HEK293 (cell line): ENCODE measurements around the gene IRX5.

Experiments
- BCL11A ChIP-seq: fragments of 450-650 bp; formaldehyde crosslinking; IDR thresholded peaks from 2 replicates; pipeline ENCODE4 v1.5.1; 2016; ENCODE audit warnings: low read depth, missing biosample characterization, missing genetic modification characterization
- FEZF1 ChIP-seq: fragments of 450-650 bp; formaldehyde crosslinking; IDR thresholded peaks from 2 replicates; pipeline ENCODE4 v1.5.1; 2016; ENCODE audit warnings: missing biosample characterization, missing genetic modification characterization
- GFI1B ChIP-seq: fragments of 450-650 bp; formaldehyde crosslinking; IDR thresholded peaks from 2 replicates; pipeline ENCODE4 v1.5.1; 2016; ENCODE audit warnings: missing biosample characterization, missing genetic modification characterization
- GLIS2 ChIP-seq: fragments of 450-650 bp; formaldehyde crosslinking; IDR thresholded peaks from 2 replicates; pipeline ENCODE4 v1.5.1; 2016; ENCODE audit warnings: missing biosample characterization, missing genetic modification characterization
- IKZF3 ChIP-seq: fragments of 450-650 bp; IDR thresholded peaks from 2 replicates; pipeline ENCODE4 v1.5.0; 2018; ENCODE audit warnings: missing biosample characterization, mild to moderate bottlenecking, missing genetic modification characterization, moderate library complexity
- KLF16 ChIP-seq: fragments of 450-650 bp; formaldehyde crosslinking; IDR thresholded peaks from 2 replicates; pipeline ENCODE4 v1.5.1; 2017; ENCODE audit warnings: missing biosample characterization, missing genetic modification characterization
- PRDM1 ChIP-seq: fragments of 450-650 bp; formaldehyde crosslinking; IDR thresholded peaks from 2 replicates; pipeline ENCODE4; 2016; ENCODE audit warnings: missing biosample characterization, missing genetic modification characterization
- SCRT1 ChIP-seq: fragments of 450-650 bp; formaldehyde crosslinking; IDR thresholded peaks from 2 replicates; pipeline ENCODE4 v1.5.1; 2016; ENCODE audit warnings: missing biosample characterization, missing genetic modification characterization, borderline replicate concordance
- SCRT2 ChIP-seq: fragments of 450-650 bp; formaldehyde crosslinking; IDR thresholded peaks from 2 replicates; pipeline ENCODE4 v1.5.1; 2016; ENCODE audit warnings: missing biosample characterization, missing genetic modification characterization
- TCF7L2 ChIP-seq: IDR thresholded peaks from 2 replicates; pipeline ENCODE4 v1.6.1; 2011; ENCODE audit warnings: low read depth, mild to moderate bottlenecking, inconsistent platforms, low read length, moderate library complexity, borderline replicate concordance
- WT1 ChIP-seq: fragments of 450-650 bp; formaldehyde crosslinking; IDR thresholded peaks from 2 replicates; pipeline ENCODE4 v1.5.1; 2016; ENCODE audit warnings: missing biosample characterization, missing genetic modification characterization
- ZBTB1 ChIP-seq: fragments of 450-650 bp; formaldehyde crosslinking; IDR thresholded peaks from 2 replicates; pipeline ENCODE4 v1.5.1; 2016; ENCODE audit warnings: missing biosample characterization, missing genetic modification characterization
- ZEB2 ChIP-seq: fragments of 450-650 bp; formaldehyde crosslinking; IDR thresholded peaks from 2 replicates; pipeline ENCODE4 v1.5.1; 2016; ENCODE audit warnings: missing biosample characterization, missing genetic modification characterization
- ZNF121 ChIP-seq: fragments of 450-650 bp; formaldehyde crosslinking; IDR thresholded peaks from 2 replicates; pipeline ENCODE4 v1.5.1; 2016; ENCODE audit warnings: missing biosample characterization, missing genetic modification characterization
- ZNF140 ChIP-seq: fragments of 450-650 bp; formaldehyde crosslinking; IDR thresholded peaks from 2 replicates; pipeline ENCODE4 v1.5.1; 2016; ENCODE audit warnings: missing biosample characterization, missing genetic modification characterization
- ZNF155 ChIP-seq: fragments of 450-650 bp; formaldehyde crosslinking; IDR thresholded peaks from 2 replicates; pipeline ENCODE4 v1.5.1; 2016; ENCODE audit warnings: missing biosample characterization, missing genetic modification characterization
- ZNF202 ChIP-seq: fragments of 450-650 bp; formaldehyde crosslinking; IDR thresholded peaks from 2 replicates; pipeline ENCODE4 v1.5.1; 2016; ENCODE audit warnings: missing biosample characterization, missing genetic modification characterization, borderline replicate concordance
- ZNF324 ChIP-seq: fragments of 450-650 bp; formaldehyde crosslinking; IDR thresholded peaks from 2 replicates; pipeline ENCODE4 v1.5.1; 2016; ENCODE audit warnings: missing biosample characterization, missing genetic modification characterization
- ZNF596 ChIP-seq: fragments of 450-650 bp; IDR thresholded peaks from 2 replicates; pipeline ENCODE4 v1.5.0; 2018; ENCODE audit warnings: missing biosample characterization, mild to moderate bottlenecking, missing genetic modification characterization, moderate library complexity
- ZNF610 ChIP-seq: fragments of 450-650 bp; formaldehyde crosslinking; IDR thresholded peaks from 2 replicates; pipeline ENCODE4 v1.5.1; 2016; ENCODE audit warnings: missing biosample characterization, missing genetic modification characterization, borderline replicate concordance
- ZNF629 ChIP-seq: fragments of 450-650 bp; formaldehyde crosslinking; IDR thresholded peaks from 2 replicates; pipeline ENCODE4 v1.5.1; 2017; ENCODE audit warnings: missing biosample characterization, missing genetic modification characterization
- ZNF837 ChIP-seq: fragments of 450-650 bp; formaldehyde crosslinking; IDR thresholded peaks from 2 replicates; pipeline ENCODE4 v1.5.1; 2016; ENCODE audit warnings: missing biosample characterization, missing genetic modification characterization
- ZSCAN23 ChIP-seq: fragments of 450-650 bp; formaldehyde crosslinking; IDR thresholded peaks from 2 replicates; pipeline ENCODE4 v1.5.1; 2016; ENCODE audit warnings: missing biosample characterization, missing genetic modification characterization
- ZXDB ChIP-seq: fragments of 450-650 bp; formaldehyde crosslinking; IDR thresholded peaks from 2 replicates; pipeline ENCODE4 v1.5.1; 2016; ENCODE audit warnings: missing biosample characterization, missing genetic modification characterization
- TF ChIP-seq, protein P1 (sequence below): fragments of 450-650 bp; IDR thresholded peaks from 2 replicates; pipeline ENCODE4 v1.5.1; 2018; ENCODE audit warnings: missing biosample characterization, mild to moderate bottlenecking, missing genetic modification characterization
- TF ChIP-seq, protein P2 (sequence below): fragments of 450-650 bp; formaldehyde crosslinking; IDR thresholded peaks from 2 replicates; pipeline ENCODE4 v1.5.1; 2016; ENCODE audit warnings: missing biosample characterization, missing genetic modification characterization
- TF ChIP-seq, protein P3 (sequence below): IDR thresholded peaks from 2 replicates; pipeline ENCODE4 v1.6.1; 2011; ENCODE audit warnings: mild to moderate bottlenecking, low read depth, low read length, borderline replicate concordance
- TF ChIP-seq, protein P4 (sequence below): fragments of 450-650 bp; formaldehyde crosslinking; IDR thresholded peaks from 2 replicates; pipeline ENCODE4 v1.5.1; 2017; ENCODE audit warnings: missing biosample characterization, missing genetic modification characterization
- TF ChIP-seq, protein P5 (sequence below): fragments of 450-650 bp; formaldehyde crosslinking; IDR thresholded peaks from 2 replicates; pipeline ENCODE4 v1.5.1; 2016; ENCODE audit warnings: missing biosample characterization, missing genetic modification characterization
- TF ChIP-seq, protein P6 (sequence below): fragments of 450-650 bp; formaldehyde crosslinking; IDR thresholded peaks from 2 replicates; pipeline ENCODE4 v1.5.1; 2016; ENCODE audit warnings: missing biosample characterization, missing genetic modification characterization, borderline replicate concordance

The IRX5 gene

DNA sequence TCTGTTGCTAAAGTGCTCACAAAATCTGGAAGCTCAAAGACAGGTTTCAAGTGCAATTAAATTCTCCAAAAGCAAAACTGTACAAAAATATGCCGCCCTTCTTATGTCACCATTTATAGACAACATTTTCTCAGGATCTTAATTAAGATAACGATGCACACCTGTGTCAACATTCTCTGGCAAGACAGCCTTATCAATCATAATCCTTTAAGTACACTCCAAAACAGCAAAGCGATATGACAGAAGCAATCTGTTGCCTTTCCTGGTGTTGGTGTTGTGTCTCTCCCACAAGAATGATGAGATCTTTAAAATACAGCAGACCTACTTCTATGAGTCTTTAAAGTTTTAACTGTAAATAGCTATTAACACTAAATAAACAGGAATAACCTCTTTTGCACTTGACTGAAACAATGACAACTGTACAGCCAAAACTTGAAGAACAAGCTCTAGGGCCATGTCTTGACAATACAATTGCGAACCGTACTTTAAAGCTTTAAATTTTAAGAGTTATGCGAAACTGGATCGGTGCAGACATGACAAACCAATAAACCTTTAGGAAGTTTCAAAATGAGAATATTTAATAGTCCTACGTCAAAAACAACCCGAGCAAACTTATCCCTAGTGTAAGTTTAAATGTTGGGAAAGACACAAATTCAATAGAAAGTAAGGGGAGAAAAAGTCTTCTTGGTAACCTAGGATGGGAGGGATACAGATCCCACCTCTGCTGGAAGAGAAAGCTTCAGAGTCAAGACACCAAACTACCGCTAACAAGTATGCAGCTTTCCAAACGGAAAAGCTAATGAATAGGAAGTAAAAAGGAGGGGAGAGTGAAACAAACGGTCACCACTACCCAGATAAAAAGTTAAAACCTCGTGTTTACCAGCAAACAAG lies 3.3 kb upstream of the IRX5 start (continued):
- no peak for TF ChIP-seq ZNF140
- TF ChIP-seq, protein P1, sequence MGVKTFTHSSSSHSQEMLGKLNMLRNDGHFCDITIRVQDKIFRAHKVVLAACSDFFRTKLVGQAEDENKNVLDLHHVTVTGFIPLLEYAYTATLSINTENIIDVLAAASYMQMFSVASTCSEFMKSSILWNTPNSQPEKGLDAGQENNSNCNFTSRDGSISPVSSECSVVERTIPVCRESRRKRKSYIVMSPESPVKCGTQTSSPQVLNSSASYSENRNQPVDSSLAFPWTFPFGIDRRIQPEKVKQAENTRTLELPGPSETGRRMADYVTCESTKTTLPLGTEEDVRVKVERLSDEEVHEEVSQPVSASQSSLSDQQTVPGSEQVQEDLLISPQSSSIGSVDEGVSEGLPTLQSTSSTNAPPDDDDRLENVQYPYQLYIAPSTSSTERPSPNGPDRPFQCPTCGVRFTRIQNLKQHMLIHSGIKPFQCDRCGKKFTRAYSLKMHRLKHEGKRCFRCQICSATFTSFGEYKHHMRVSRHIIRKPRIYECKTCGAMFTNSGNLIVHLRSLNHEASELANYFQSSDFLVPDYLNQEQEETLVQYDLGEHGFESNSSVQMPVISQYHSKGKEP = peak; percentile 72
- peak; percentile 84 for TF ChIP-seq FEZF1
- peak; percentile 69 for TF ChIP-seq ZEB2
- TF ChIP-seq, protein P2, sequence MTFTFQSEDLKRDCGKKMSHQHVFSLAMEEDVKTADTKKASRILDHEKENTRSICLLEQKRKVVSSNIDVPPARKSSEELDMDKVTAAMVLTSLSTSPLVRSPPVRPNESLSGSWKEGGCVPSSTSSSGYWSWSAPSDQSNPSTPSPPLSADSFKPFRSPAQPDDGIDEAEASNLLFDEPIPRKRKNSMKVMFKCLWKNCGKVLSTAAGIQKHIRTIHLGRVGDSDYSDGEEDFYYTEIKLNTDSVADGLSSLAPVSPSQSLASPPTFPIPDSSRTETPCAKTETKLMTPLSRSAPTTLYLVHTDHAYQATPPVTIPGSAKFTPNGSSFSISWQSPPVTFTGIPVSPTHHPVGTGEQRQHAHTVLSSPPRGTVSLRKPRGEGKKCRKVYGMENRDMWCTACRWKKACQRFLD (tag by site-specific recombination) = no peak
- TF ChIP-seq ZNF837 (tag by site-specific recombination) = no peak
- TF ChIP-seq ZNF155 (tag by site-specific recombination) = no peak
- peak; percentile 29; the same call in 1 of the 2 replicates for TF ChIP-seq ZNF596
- peak; percentile 91 for TF ChIP-seq SCRT2 (tag by site-specific recombination)
- TF ChIP-seq, protein P3, sequence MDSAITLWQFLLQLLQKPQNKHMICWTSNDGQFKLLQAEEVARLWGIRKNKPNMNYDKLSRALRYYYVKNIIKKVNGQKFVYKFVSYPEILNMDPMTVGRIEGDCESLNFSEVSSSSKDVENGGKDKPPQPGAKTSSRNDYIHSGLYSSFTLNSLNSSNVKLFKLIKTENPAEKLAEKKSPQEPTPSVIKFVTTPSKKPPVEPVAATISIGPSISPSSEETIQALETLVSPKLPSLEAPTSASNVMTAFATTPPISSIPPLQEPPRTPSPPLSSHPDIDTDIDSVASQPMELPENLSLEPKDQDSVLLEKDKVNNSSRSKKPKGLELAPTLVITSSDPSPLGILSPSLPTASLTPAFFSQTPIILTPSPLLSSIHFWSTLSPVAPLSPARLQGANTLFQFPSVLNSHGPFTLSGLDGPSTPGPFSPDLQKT = no peak
- TF ChIP-seq ZNF324 (tag by site-specific recombination) = peak; percentile 56; the same call in 1 of the 2 replicates
- TF ChIP-seq KLF16 (tag by site-specific recombination) = 0 out of 2 replicates have a peak, but pooled peaks have one; percentile 17
- TF ChIP-seq, protein P4, sequence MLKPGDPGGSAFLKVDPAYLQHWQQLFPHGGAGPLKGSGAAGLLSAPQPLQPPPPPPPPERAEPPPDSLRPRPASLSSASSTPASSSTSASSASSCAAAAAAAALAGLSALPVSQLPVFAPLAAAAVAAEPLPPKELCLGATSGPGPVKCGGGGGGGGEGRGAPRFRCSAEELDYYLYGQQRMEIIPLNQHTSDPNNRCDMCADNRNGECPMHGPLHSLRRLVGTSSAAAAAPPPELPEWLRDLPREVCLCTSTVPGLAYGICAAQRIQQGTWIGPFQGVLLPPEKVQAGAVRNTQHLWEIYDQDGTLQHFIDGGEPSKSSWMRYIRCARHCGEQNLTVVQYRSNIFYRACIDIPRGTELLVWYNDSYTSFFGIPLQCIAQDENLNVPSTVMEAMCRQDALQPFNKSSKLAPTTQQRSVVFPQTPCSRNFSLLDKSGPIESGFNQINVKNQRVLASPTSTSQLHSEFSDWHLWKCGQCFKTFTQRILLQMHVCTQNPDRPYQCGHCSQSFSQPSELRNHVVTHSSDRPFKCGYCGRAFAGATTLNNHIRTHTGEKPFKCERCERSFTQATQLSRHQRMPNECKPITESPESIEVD (tag by site-specific recombination) = peak; percentile 97
- peak; percentile 92 for TF ChIP-seq ZXDB (tag by site-specific recombination)
- TF ChIP-seq ZBTB1 (tag by site-specific recombination) = no peak
- TF ChIP-seq, protein P5, sequence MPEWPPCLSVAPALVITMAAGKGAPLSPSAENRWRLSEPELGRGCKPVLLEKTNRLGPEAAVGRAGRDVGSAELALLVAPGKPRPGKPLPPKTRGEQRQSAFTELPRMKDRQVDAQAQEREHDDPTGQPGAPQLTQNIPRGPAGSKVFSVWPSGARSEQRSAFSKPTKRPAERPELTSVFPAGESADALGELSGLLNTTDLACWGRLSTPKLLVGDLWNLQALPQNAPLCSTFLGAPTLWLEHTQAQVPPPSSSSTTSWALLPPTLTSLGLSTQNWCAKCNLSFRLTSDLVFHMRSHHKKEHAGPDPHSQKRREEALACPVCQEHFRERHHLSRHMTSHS = no peak
- TF ChIP-seq ZNF610 (tag by site-specific recombination) = no peak
- TF ChIP-seq PRDM1 = peak; percentile 96
- TF ChIP-seq ZNF629 (tag by site-specific recombination) = peak; percentile 61
- peak; percentile 80 for TF ChIP-seq SCRT1 (tag by site-specific recombination)
- no peak for TF ChIP-seq ZNF121 (tag by site-specific recombination)
- TF ChIP-seq, protein P6, sequence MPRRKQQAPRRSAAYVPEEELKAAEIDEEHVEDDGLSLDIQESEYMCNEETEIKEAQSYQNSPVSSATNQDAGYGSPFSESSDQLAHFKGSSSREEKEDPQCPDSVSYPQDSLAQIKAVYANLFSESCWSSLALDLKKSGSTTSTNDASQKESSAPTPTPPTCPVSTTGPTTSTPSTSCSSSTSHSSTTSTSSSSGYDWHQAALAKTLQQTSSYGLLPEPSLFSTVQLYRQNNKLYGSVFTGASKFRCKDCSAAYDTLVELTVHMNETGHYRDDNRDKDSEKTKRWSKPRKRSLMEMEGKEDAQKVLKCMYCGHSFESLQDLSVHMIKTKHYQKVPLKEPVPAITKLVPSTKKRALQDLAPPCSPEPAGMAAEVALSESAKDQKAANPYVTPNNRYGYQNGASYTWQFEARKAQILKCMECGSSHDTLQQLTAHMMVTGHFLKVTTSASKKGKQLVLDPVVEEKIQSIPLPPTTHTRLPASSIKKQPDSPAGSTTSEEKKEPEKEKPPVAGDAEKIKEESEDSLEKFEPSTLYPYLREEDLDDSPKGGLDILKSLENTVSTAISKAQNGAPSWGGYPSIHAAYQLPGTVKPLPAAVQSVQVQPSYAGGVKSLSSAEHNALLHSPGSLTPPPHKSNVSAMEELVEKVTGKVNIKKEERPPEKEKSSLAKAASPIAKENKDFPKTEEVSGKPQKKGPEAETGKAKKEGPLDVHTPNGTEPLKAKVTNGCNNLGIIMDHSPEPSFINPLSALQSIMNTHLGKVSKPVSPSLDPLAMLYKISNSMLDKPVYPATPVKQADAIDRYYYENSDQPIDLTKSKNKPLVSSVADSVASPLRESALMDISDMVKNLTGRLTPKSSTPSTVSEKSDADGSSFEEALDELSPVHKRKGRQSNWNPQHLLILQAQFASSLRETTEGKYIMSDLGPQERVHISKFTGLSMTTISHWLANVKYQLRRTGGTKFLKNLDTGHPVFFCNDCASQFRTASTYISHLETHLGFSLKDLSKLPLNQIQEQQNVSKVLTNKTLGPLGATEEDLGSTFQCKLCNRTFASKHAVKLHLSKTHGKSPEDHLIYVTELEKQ (tag by site-specific recombination) = peak; percentile 96
- 0 out of 2 replicates have a peak, but pooled peaks have one; percentile 43 for TF ChIP-seq ZSCAN23 (tag by site-specific recombination)
- TF ChIP-seq BCL11A = peak; percentile 65; the same call in 1 of the 2 replicates
- TF ChIP-seq ZNF202 = no peak
- 0 out of 2 replicates have a peak, but pooled peaks have one; percentile 68 for TF ChIP-seq IKZF3 (tag by site-specific recombination)
- peak; percentile 73; the same call in 1 of the 2 replicates for TF ChIP-seq GFI1B (tag by site-specific recombination)
- peak; percentile 93 for TF ChIP-seq WT1 (tag by site-specific recombination)
- peak; percentile 39; the same call in 1 of the 2 replicates for TF ChIP-seq TCF7L2
- TF ChIP-seq GLIS2 = no peak
